Keratinocyte (primary cell): Measurements from ENCODE around the gene EID3. TPM values are rescaled to one million over a fixed set of nuclear protein-coding genes. Genes with fewer than 3 reads are reported as not detected.

Source experiments
- DNase-seq: peaks from one replicate; pipeline ENCODE4 v3.0.0-alpha.2; 2011; ENCODE audit warnings: low read depth, missing footprints, low spot score
- FAIRE-seq: peaks from 2 replicates; lab custom pipeline; 2011; peaks lifted over from hg19 to GRCh38; lab: Jason Lieb, UNC
- H2AFZ ChIP-seq: 2 replicates; pipeline ENCODE4 v1.6.0; 2012; ENCODE audit warnings: low read length, control low read depth, inconsistent platforms; ENCODE audit not compliant: control insufficient read depth
- H3K27ac ChIP-seq: 2 replicates; pipeline ENCODE4 v1.5.1; 2011; ENCODE audit warnings: low read length; ENCODE audit not compliant: control insufficient read depth, insufficient read depth
- H3K27me3 ChIP-seq: 3 replicates; pipeline ENCODE4 v1.6.0; 2011; ENCODE audit warnings: low read length; ENCODE audit not compliant: control insufficient read depth, insufficient read depth; ENCODE audit errors: extremely low read depth
- H3K36me3 ChIP-seq, 2 experiments: 2 replicates in 1 of 2; 3 replicates in 1 of 2; pipeline ENCODE4 v1.5.1; 2011; ENCODE audit warnings: low read length in 2 of 2, mild to moderate bottlenecking in 1 of 2; ENCODE audit not compliant: control insufficient read depth in 2 of 2, insufficient read depth in 2 of 2; ENCODE audit errors: extremely low read depth in 1 of 2
- H3K4me1 ChIP-seq: 3 replicates; pipeline ENCODE4 v1.5.1; 2011; ENCODE audit warnings: low read length; ENCODE audit not compliant: control insufficient read depth, insufficient read depth; ENCODE audit errors: extremely low read depth
- H3K4me2 ChIP-seq: 3 replicates; pipeline ENCODE4 v1.6.0; 2011; ENCODE audit warnings: low read depth, low read length; ENCODE audit not compliant: control insufficient read depth, insufficient read depth; ENCODE audit errors: extremely low read depth
- H3K4me3 ChIP-seq, 3 experiments: fragments of 200-600 bp in 1 of 3; sonication (generic) in 1 of 3; 2 replicates in 2 of 3; 3 replicates in 1 of 3; pipeline ENCODE4 v1.5.1; 2011 to 2016; ENCODE audit warnings: low read length in 3 of 3, mild to moderate bottlenecking in 3 of 3, control low read depth in 2 of 3, inconsistent platforms in 1 of 3, low read depth in 1 of 3, mixed read lengths in 1 of 3, mixed run types in 1 of 3, moderate library complexity in 1 of 3; ENCODE audit not compliant: control insufficient read depth in 2 of 3, insufficient read depth in 2 of 3; ENCODE audit errors: extremely low read depth in 1 of 3
- H3K79me2 ChIP-seq: 2 replicates; pipeline ENCODE4 v1.6.0; 2012; ENCODE audit warnings: low read length; ENCODE audit not compliant: control insufficient read depth, insufficient read depth
- H3K9ac ChIP-seq: 3 replicates; pipeline ENCODE4 v1.6.0; 2011; ENCODE audit warnings: low read length; ENCODE audit not compliant: control insufficient read depth, insufficient read depth; ENCODE audit errors: extremely low read depth
- H3K9me1 ChIP-seq: 3 replicates; pipeline ENCODE4 v1.6.0; 2011; ENCODE audit warnings: low read length; ENCODE audit not compliant: control insufficient read depth, insufficient read depth; ENCODE audit errors: extremely low read depth
- H3K9me3 ChIP-seq: 2 replicates; pipeline ENCODE4 v1.5.1; 2012; ENCODE audit warnings: low read depth, low read length; ENCODE audit not compliant: control insufficient read depth
- H4K20me1 ChIP-seq: 3 replicates; pipeline ENCODE4 v1.6.0; 2011; ENCODE audit warnings: low read length; ENCODE audit not compliant: control insufficient read depth, insufficient read depth; ENCODE audit errors: extremely low read depth
- EZH2 ChIP-seq: IDR thresholded peaks from one replicate; pipeline ENCODE4 v1.6.1; 2012; ENCODE audit warnings: inconsistent platforms, mild to moderate bottlenecking, low read length, moderate library complexity
- dilution Hi-C: fragments of 300-500 bp; cut with MboI; formaldehyde crosslinking; loops from one replicate; pipeline ENCODE4 v1.7.0; 2020; ENCODE audit warnings: low sequenced_read_pairs; ENCODE audit not compliant: extremely low pct_ligation_motif_present
- polyA plus RNA-seq, 5 experiments: library from polyadenylated mRNA; depleted of rRNA in 3 of 5; stranded (reverse) in 3 of 5; stranded (forward) in 1 of 5; unstranded in 1 of 5; fragments of >200 nt; gene quantifications; 1 replicate in 1 of 5; 2 replicates in 3 of 5; 3 replicates in 1 of 5; pipeline versions ENCODE4 v1.2.1 to v1.2.3, GENCODE V29; 2011 to 2012; ENCODE audit warnings: missing spikeins in 2 of 5, low read depth in 1 of 5, low replicate concordance in 1 of 5
- TF ChIP-seq, protein P1 (sequence below), 3 experiments: IDR thresholded peaks in 1 of 3; conservative IDR thresholded peaks in 1 of 3; optimal IDR thresholded peaks in 1 of 3; 2 replicates in 2 of 3; 3 replicates in 1 of 3; pipeline versions ENCODE3 to v1.5.1; 2011; ENCODE audit warnings: low read length in 3 of 3, mild to moderate bottlenecking in 3 of 3, moderate library complexity in 2 of 3, control low read depth in 1 of 3, inconsistent platforms in 1 of 3; ENCODE audit not compliant: insufficient read depth in 2 of 3; ENCODE audit errors: extremely low read depth in 1 of 3

EID3 gene
- polyA plus RNA-seq, 1 donor (not counting 4 experiments of a cell fraction or from before 2014, with no cell fraction given), result 1.8 TPM

DNA sequence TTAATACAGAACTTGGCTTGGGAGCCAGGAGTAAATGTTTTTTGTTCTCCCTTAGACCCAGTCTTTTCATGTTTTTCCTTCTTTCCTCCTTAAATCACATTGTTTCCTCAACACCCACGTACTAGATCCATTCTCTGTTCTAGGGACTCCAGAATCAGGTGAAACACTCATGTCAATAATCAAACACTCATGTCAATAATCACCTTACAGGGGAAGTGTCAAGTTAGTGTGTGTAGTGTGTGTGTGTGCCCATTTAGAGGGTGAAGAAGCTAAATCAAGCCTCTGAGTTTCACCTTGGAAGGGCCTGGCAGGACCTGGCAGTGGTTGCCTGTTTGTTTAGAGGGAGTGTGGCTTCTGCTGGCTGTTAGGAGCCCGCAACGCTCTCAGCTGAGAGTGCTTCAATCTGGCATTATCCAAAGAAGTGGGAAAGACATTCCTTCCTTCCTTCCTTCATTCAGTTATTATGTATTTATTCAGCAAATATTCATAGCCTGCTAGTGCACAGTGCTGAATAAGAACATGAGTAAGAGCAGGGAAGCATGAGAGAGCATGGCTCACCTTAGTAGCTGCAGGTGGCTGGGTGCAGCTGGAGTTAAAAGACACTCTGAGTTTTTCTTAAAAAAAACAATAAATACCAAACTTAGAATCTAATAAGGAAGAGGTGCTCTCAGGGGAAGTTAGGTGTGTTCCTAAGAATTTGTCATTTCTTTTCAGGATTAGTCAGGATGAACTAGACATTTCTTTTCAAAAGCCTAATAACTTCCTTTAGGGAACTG lies 17.6 kb upstream of the EID3 start:
- peaks cover 0 to 13% of the 10 kb centered on the region in 2 experiments for H3K36me3 ChIP-seq
- FAIRE-seq, result peak; percentile 43
- no peaks in the 10 kb centered on the region for H3K27me3 ChIP-seq
- no peaks in the 10 kb centered on the region for H3K9me1 ChIP-seq
- H3K4me3 ChIP-seq, result peak overlapping the region in 2 of 3 experiments; percentile 100
- peaks cover 11% of the 10 kb centered on the region for H4K20me1 ChIP-seq
- peak overlapping the region; percentile 100 for H3K9ac ChIP-seq
- dilution Hi-C loops, result no loop called here
- no peaks in the 10 kb centered on the region for H3K9me3 ChIP-seq
- TF ChIP-seq, protein P1, sequence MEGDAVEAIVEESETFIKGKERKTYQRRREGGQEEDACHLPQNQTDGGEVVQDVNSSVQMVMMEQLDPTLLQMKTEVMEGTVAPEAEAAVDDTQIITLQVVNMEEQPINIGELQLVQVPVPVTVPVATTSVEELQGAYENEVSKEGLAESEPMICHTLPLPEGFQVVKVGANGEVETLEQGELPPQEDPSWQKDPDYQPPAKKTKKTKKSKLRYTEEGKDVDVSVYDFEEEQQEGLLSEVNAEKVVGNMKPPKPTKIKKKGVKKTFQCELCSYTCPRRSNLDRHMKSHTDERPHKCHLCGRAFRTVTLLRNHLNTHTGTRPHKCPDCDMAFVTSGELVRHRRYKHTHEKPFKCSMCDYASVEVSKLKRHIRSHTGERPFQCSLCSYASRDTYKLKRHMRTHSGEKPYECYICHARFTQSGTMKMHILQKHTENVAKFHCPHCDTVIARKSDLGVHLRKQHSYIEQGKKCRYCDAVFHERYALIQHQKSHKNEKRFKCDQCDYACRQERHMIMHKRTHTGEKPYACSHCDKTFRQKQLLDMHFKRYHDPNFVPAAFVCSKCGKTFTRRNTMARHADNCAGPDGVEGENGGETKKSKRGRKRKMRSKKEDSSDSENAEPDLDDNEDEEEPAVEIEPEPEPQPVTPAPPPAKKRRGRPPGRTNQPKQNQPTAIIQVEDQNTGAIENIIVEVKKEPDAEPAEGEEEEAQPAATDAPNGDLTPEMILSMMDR (optimal IDR thresholded peaks at IDR 0.05 in 1 of 3, IDR thresholded peaks at IDR 0.05 in 1 of 3, conservative IDR thresholded peaks at IDR 0.05 in 1 of 3; ENCODE audit: extremely low read depth in 1 of 3, insufficient read depth in 2 of 3, low read length in 3 of 3), result no peak
- TF ChIP-seq EZH2, result no peak
- peak overlapping the region; percentile 67 for H2AFZ ChIP-seq
- peak; percentile 84 for DNase-seq
- peaks cover 38% of the 10 kb centered on the region for H3K4me1 ChIP-seq
- H3K27ac ChIP-seq, result peak overlapping the region; percentile 96
- peak overlapping the region; percentile 89 for H3K4me2 ChIP-seq
- H3K79me2 ChIP-seq, result peaks cover 40% of the 10 kb centered on the region

DNA sequence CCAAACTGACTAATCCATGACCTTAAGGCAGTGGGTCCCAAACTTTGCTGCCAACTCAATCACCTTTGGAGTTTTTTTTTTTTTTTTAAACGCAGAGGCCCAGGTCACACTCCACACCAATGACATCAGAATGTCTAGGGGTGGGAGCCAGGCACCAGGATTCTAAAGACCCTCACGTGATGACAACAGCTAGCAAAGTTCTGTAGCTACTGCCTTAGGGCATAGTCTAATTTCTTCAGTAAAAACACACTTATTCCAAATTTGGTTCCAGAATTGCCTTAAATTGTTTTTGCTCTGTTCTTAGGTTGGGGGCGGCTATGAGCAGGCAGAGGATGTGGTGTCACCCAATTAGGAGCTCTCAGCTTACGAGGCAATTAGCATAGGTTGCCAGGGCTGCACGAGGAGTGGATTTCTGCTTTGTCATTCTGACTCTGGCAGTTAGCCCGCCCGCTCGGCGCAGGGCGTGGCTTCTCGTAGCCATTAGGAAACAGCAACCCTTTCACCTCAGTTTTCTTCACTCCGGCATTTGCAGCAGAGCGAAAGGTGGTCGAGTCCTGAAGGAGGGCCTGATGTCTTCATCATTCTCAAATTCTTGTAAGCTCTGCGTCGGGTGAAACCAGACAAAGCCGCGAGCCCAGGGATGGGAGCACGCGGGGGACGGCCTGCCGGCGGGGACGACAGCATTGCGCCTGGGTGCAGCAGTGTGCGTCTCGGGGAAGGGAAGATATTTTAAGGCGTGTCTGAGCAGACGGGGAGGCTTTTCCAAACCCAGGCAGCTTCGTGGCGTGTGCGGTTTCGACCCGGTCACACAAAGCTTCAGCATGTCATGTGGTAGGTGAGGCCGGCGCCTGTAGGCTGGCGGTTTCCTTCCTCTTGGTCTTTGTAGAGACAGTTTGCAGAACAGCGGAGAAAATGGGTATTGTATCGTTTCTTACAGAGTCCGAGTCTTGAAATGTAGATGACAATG lies 16.7 kb upstream of the EID3 start:
- peak; percentile 75 for FAIRE-seq
- dilution Hi-C loops, result no loop called here
- H3K27ac ChIP-seq, result peak overlapping the region; percentile 96
- no peaks in the 10 kb centered on the region for H3K27me3 ChIP-seq
- peak overlapping the region; percentile 28 for H2AFZ ChIP-seq
- peak overlapping the region; percentile 73 to 100 (median 100) for H3K4me3 ChIP-seq
- no peaks in the 10 kb centered on the region for H3K9me3 ChIP-seq
- H3K36me3 ChIP-seq, result peaks cover 1 to 15% of the 10 kb centered on the region in 2 experiments
- peaks cover 45% of the 10 kb centered on the region for H3K79me2 ChIP-seq
- H3K4me1 ChIP-seq, result peaks cover 35% of the 10 kb centered on the region
- H3K4me2 ChIP-seq, result peak overlapping the region; percentile 99
- H4K20me1 ChIP-seq, result peaks cover 12% of the 10 kb centered on the region
- peak; percentile 85 for DNase-seq
- no peak for TF ChIP-seq EZH2
- no peaks in the 10 kb centered on the region for H3K9me1 ChIP-seq
- H3K9ac ChIP-seq, result peak overlapping the region; percentile 100
